CD14-positive monocyte (primary cell): Measurements from ENCODE around the gene GNG5. TPM values are rescaled to one million over a fixed set of nuclear protein-coding genes. Genes with fewer than 3 reads are reported as not detected.

Experiments used
- DNase-seq, 3 donors: peaks; one replicate each; pipeline ENCODE4 v3.0.0-alpha.2; 2011 to 2022
- H2AFZ ChIP-seq: 2 replicates; pipeline ENCODE4 v1.6.0; 2012; ENCODE audit warnings: mild to moderate bottlenecking, low read depth, low read length, inconsistent platforms; ENCODE audit not compliant: insufficient read depth, poor library complexity, severe bottlenecking
- H3K27ac ChIP-seq, 2 donors: 1 replicate in 1 of 2; 2 replicates in 1 of 2; pipeline ENCODE4 v1.5.1; 2012 to 2013; ENCODE audit warnings: low read length in 2 of 2, control low read depth in 1 of 2, inconsistent platforms in 1 of 2, low read depth in 1 of 2, mild to moderate bottlenecking in 1 of 2
- H3K27me3 ChIP-seq, 2 donors: one replicate each; pipeline versions ENCODE4 v1.6.0 to v1.6.1; 2011 to 2013; ENCODE audit warnings: low read length in 2 of 2; ENCODE audit not compliant: control insufficient read depth in 2 of 2, insufficient read depth in 2 of 2
- H3K36me3 ChIP-seq, 2 donors: replicated peaks in 1 of 2; 1 replicate in 1 of 2; 2 replicates in 1 of 2; pipeline versions ENCODE4 v1.5.1 to v1.6.1; 2012 to 2013; ENCODE audit warnings: low read length in 2 of 2, control low read depth in 1 of 2, inconsistent platforms in 1 of 2, mild to moderate bottlenecking in 1 of 2; ENCODE audit not compliant: insufficient read depth in 2 of 2, control insufficient read depth in 1 of 2
- H3K4me1 ChIP-seq, 2 donors: 1 replicate in 1 of 2; 2 replicates in 1 of 2; pipeline versions ENCODE4 v1.5.1 to v1.6.1; 2012 to 2013; ENCODE audit warnings: low read length in 2 of 2, control low read depth in 1 of 2, inconsistent platforms in 1 of 2, mild to moderate bottlenecking in 1 of 2, moderate library complexity in 1 of 2; ENCODE audit not compliant: insufficient read depth in 2 of 2, control insufficient read depth in 1 of 2
- H3K4me2 ChIP-seq: replicated peaks from 2 replicates; pipeline ENCODE3; 2012; ENCODE audit warnings: low read length, moderate library complexity, mild to moderate bottlenecking; ENCODE audit not compliant: poor library complexity, severe bottlenecking; ENCODE audit errors: extremely low read depth
- H3K4me3 ChIP-seq, 3 experiments: fragments of 200-600 bp in 1 of 3; sonication (generic) in 1 of 3; replicated peaks in 1 of 3; 1 replicate in 2 of 3; 2 replicates in 1 of 3; pipeline ENCODE4 v1.5.1; 2011 to 2013; ENCODE audit warnings: low read length in 3 of 3, mild to moderate bottlenecking in 3 of 3, control low read depth in 2 of 3, low read depth in 2 of 3, inconsistent platforms in 1 of 3, moderate library complexity in 1 of 3
- H3K79me2 ChIP-seq: 2 replicates; pipeline ENCODE4 v1.6.0; 2012; ENCODE audit warnings: mild to moderate bottlenecking, control low read depth, inconsistent platforms, low read length, moderate library complexity; ENCODE audit not compliant: insufficient read depth
- H3K9ac ChIP-seq: 2 replicates; pipeline ENCODE4 v1.6.0; 2017; ENCODE audit warnings: low read length, mild to moderate bottlenecking; ENCODE audit not compliant: insufficient read depth, poor library complexity, severe bottlenecking
- H3K9me3 ChIP-seq, 2 donors: replicated peaks in 1 of 2; 1 replicate in 1 of 2; 2 replicates in 1 of 2; pipeline versions ENCODE4 v1.5.1 to v1.6.1; 2012 to 2013; ENCODE audit warnings: low read length in 2 of 2, control low read depth in 1 of 2; ENCODE audit not compliant: control insufficient read depth in 1 of 2, insufficient read depth in 1 of 2
- H4K20me1 ChIP-seq: 2 replicates; pipeline ENCODE4 v1.6.0; 2012; ENCODE audit warnings: mild to moderate bottlenecking, low read length, control low read depth, moderate library complexity; ENCODE audit not compliant: insufficient read depth
- H3K27ac Mint-ChIP-seq, 7 donors: one replicate each; pipeline ENCODE4 v1.8.0; 2020; ENCODE audit warnings: mild to moderate bottlenecking in 7 of 7, mixed read lengths in 7 of 7, moderate library complexity in 6 of 7, inconsistent platforms in 2 of 7
- H3K27me3 Mint-ChIP-seq, 3 donors: one replicate each; pipeline ENCODE4 v1.8.0; 2021 to 2022; ENCODE audit warnings: low read depth in 3 of 3, mild to moderate bottlenecking in 3 of 3, mixed read lengths in 3 of 3, moderate library complexity in 3 of 3, inconsistent platforms in 1 of 3
- H3K36me3 Mint-ChIP-seq, 2 donors: one replicate each; pipeline ENCODE4 v1.8.0; 2020; ENCODE audit warnings: mixed read lengths in 2 of 2, inconsistent platforms in 1 of 2, mild to moderate bottlenecking in 1 of 2
- H3K4me1 Mint-ChIP-seq: one replicate; pipeline ENCODE4 v1.8.0; 2020; ENCODE audit warnings: mild to moderate bottlenecking, mixed read lengths
- H3K4me3 Mint-ChIP-seq, 2 donors: one replicate each; pipeline ENCODE4 v1.8.0; 2020; ENCODE audit warnings: mild to moderate bottlenecking in 2 of 2, mixed read lengths in 2 of 2, moderate library complexity in 1 of 2
- H3K9me3 Mint-ChIP-seq, 7 donors: one replicate each; pipeline ENCODE4 v1.8.0; 2020 to 2022; ENCODE audit warnings: mixed read lengths in 7 of 7, mild to moderate bottlenecking in 6 of 7, moderate library complexity in 6 of 7, inconsistent platforms in 2 of 7
- CTCF ChIP-seq: fragments of 200-600 bp; IDR thresholded peaks from one replicate; pipeline ENCODE4 v1.8.0; 2022; ENCODE audit warnings: antibody characterized with exemption, mild to moderate bottlenecking
- WGBS: methylation state at CpG from one replicate; pipeline ENCODE4 v1.1.5; 2013; ENCODE audit warnings: missing lambda C conversion rate; ENCODE audit not compliant: insufficient coverage; 5-methylcytosine and 5-hydroxymethylcytosine counted together
- intact Hi-C, 2 donors: fragments of 100-400 bp; cut with micrococcal nuclease; formaldehyde crosslinking; loops; one replicate each; pipeline versions ENCODE4 v1.15.0 to v1.15.1; 2023
- polyA plus RNA-seq, 3 donors: library from polyadenylated mRNA; depleted of rRNA in 1 of 3; unstranded in 2 of 3; stranded (reverse) in 1 of 3; fragments of 300-500 nt in 2 of 3; fragments of >200 nt in 1 of 3; fragmentation: Illumina TruSeq in 2 of 3; gene quantifications; 1 replicate in 2 of 3; 2 replicates in 1 of 3; pipeline ENCODE4 v1.2.3, GENCODE V29; 2012 to 2021

Gene GNG5
- polyA plus RNA-seq, 3 donors, result 135 to 555 (median 377) TPM

- peaks cover 35% of the 10 kb centered on the region for H4K20me1 ChIP-seq
- Mint-ChIP-seq H3K36me3 (peaks cover 16 to 22% of the 10 kb centered on the region in 2 donors), H3K4me1 (peaks cover 23% of the 10 kb centered on the region), H3K4me3 (peak overlapping the region; percentile 98 to 100), H3K27ac (peak overlapping the region; percentile 98 to 100 (median 100)), H3K27me3 (no peaks in the 10 kb centered on the region), H3K9me3 (peaks cover 0 to 9% (median 5%) of the 10 kb centered on the region in 7 donors)
- H2AFZ ChIP-seq, result peak overlapping the region; percentile 73
- H3K4me1 ChIP-seq, result peaks cover 26 to 40% of the 10 kb centered on the region in 2 donors
- peaks cover 2 to 5% of the 10 kb centered on the region in 2 donors for H3K36me3 ChIP-seq
- TF ChIP-seq CTCF, result no peak
- H3K9ac ChIP-seq, result peak overlapping the region; percentile 96
- 0% methylated on average over 4 of the region's 26 CpGs for WGBS
- H3K27me3 ChIP-seq, result no peaks in the 10 kb centered on the region
- intact Hi-C loops, result loop anchor here (2.0 to 10.0 kb wide), 4 partner anchors 62 to 70 kb away; partner anchors contain the start of gene CTBS (in 1 of the 2)
- H3K27ac ChIP-seq, result peak overlapping the region; percentile 94 to 97
- peak in 2 of 3 donors; percentile 8 to 21 for DNase-seq
- H3K79me2 ChIP-seq, result peaks cover 58% of the 10 kb centered on the region
- H3K4me2 ChIP-seq, result peak overlapping the region; percentile 77
- peak overlapping the region; percentile 78 to 99 (median 97) for H3K4me3 ChIP-seq
- no peaks in the 10 kb centered on the region for H3K9me3 ChIP-seq
Measured at GRCh38 chr1:84506729-84507453, 510 bp upstream of the GNG5 start.

- H3K36me3 ChIP-seq, result peaks cover 12 to 17% of the 10 kb centered on the region in 2 donors
- H3K27ac ChIP-seq, result peak overlapping the region; percentile 94 to 97
- H3K4me3 ChIP-seq, result peak overlapping the region; percentile 78 to 99 (median 97)
- H3K79me2 ChIP-seq, result peaks cover 71% of the 10 kb centered on the region
- H3K36me3 Mint-ChIP-seq, result peaks cover 24 to 33% of the 10 kb centered on the region in 2 donors
- peak overlapping the region; percentile 77 for H3K4me2 ChIP-seq
- no peaks in the 10 kb centered on the region for H3K27me3 ChIP-seq
- H3K4me1 ChIP-seq, result peaks cover 26 to 45% of the 10 kb centered on the region in 2 donors
- DNase-seq, result no peak
- intact Hi-C loops, result loop anchor here (2.0 to 10.0 kb wide), 4 partner anchors 61 to 68 kb away; partner anchors contain the start of gene CTBS (in 1 of the 2)
- H3K27ac Mint-ChIP-seq, result peak overlapping the region; percentile 98 to 100 (median 100)
- peak overlapping the region; percentile 98 to 100 for H3K4me3 Mint-ChIP-seq
- H4K20me1 ChIP-seq, result peaks cover 48% of the 10 kb centered on the region
- no peak for TF ChIP-seq CTCF
- H3K9me3 ChIP-seq, result no peaks in the 10 kb centered on the region
- H3K27me3 Mint-ChIP-seq, result no peaks in the 10 kb centered on the region
- under 1% methylated on average over 47 of the region's 47 CpGs for WGBS
- peaks cover 35% of the 10 kb centered on the region for H3K4me1 Mint-ChIP-seq
- H2AFZ ChIP-seq, result peak overlapping the region; percentile 73
- peaks cover 0 to 9% (median 5%) of the 10 kb centered on the region in 7 donors for H3K9me3 Mint-ChIP-seq
- peak overlapping the region; percentile 96 for H3K9ac ChIP-seq
Measured at GRCh38 chr1:84505493-84506001, 834 bp downstream of the GNG5 start.
